Spleen (tissue), 11 donors: Measurements from ENCODE around the gene MYOF. TPM values are rescaled to one million over a fixed set of nuclear protein-coding genes. Genes with fewer than 3 reads are reported as not detected.

Experiments used
- DNase-seq: peaks from one replicate; pipeline ENCODE4 v3.0.0-alpha.2; 2020
- H3K27ac ChIP-seq, 8 donors: fragments of 200-600 bp; sonication (generic) in 7 of 8; 1 replicate in 4 of 8; 2 replicates in 4 of 8; pipeline versions ENCODE4 v1.5.0 to v1.8.0; 2016 to 2021; ENCODE audit warnings: inconsistent platforms in 4 of 8, mild to moderate bottlenecking in 4 of 8, moderate library complexity in 1 of 8
- H3K27me3 ChIP-seq, 7 donors: fragments of 200-600 bp; sonication (generic) in 6 of 7; replicated peaks in 1 of 7; 1 replicate in 4 of 7; 2 replicates in 3 of 7; pipeline versions ENCODE4 v1.5.0 to v1.8.0; 2016 to 2021; ENCODE audit warnings: inconsistent platforms in 3 of 7, mild to moderate bottlenecking in 1 of 7
- H3K36me3 ChIP-seq, 6 donors: fragments of 200-600 bp; sonication (generic) in 5 of 6; 1 replicate in 4 of 6; 2 replicates in 2 of 6; pipeline versions ENCODE4 v1.5.0 to v1.8.0; 2016 to 2021; ENCODE audit warnings: inconsistent platforms in 2 of 6
- H3K4me1 ChIP-seq, 6 donors: fragments of 200-600 bp; sonication (generic) in 5 of 6; 1 replicate in 3 of 6; 2 replicates in 3 of 6; pipeline versions ENCODE4 v1.5.0 to v1.8.0; 2016 to 2021; ENCODE audit warnings: inconsistent platforms in 3 of 6
- H3K4me3 ChIP-seq, 8 donors: fragments of 200-600 bp; sonication (generic) in 7 of 8; 1 replicate in 4 of 8; 2 replicates in 4 of 8; pipeline versions ENCODE4 v1.5.0 to v1.8.0; 2016 to 2021; ENCODE audit warnings: inconsistent platforms in 4 of 8, mild to moderate bottlenecking in 4 of 8, moderate library complexity in 2 of 8
- H3K9me3 ChIP-seq, 8 donors: fragments of 200-600 bp; sonication (generic) in 7 of 8; 1 replicate in 4 of 8; 2 replicates in 4 of 8; pipeline versions ENCODE4 v1.5.0 to v1.8.0; 2016 to 2021; ENCODE audit warnings: inconsistent platforms in 4 of 8
- POLR2A ChIP-seq, 3 donors: fragments of 450-650 bp; IDR thresholded peaks; one replicate each; pipeline ENCODE4 v1.5.1; 2017; ENCODE audit warnings: antibody characterized with exemption in 3 of 3, mild to moderate bottlenecking in 1 of 3
- POLR2AphosphoS5 ChIP-seq, 3 donors: sonication (generic); formaldehyde crosslinking; IDR thresholded peaks; one replicate each; pipeline ENCODE4 v1.5.1; 2017; ENCODE audit warnings: antibody characterized with exemption in 3 of 3
- WGBS, 5 donors: extraction: QIAGEN DNeasy Blood & Tissue Kit in 3 of 5; methylation state at CpG; one replicate each; pipeline versions ENCODE4 v1.1.5 to v1.1.7; 2013 to 2018; 5-methylcytosine and 5-hydroxymethylcytosine counted together
- intact Hi-C: fragments of 100-400 bp; cut with DNase I; formaldehyde crosslinking; loops from one replicate; pipeline ENCODE4 v1.15.0; 2023; ENCODE audit warnings: low total_unique reads
- polyA plus RNA-seq, 3 donors: library from polyadenylated mRNA; stranded (reverse); fragments of 200-250 nt; gene quantifications; one replicate each; pipeline ENCODE4 v1.2.1, GENCODE V29; 2013
- total RNA-seq, 7 donors: library from RNA; depleted of rRNA in 3 of 7; stranded (reverse); fragments of >200 nt in 3 of 7; fragmentation: NEBNext Ultra II Directional in 4 of 7; extraction: Animal tissue kit (Norgen Biotek cat#: 25700) in 4 of 7; gene quantifications; one replicate each; pipeline versions ENCODE4 v1.1.0 to v1.2.1, GENCODE V29; 2016 to 2021
- TF ChIP-seq, protein P1 (sequence below), 11 experiments: fragments of 200-600 bp in 7 of 11; fragments of 450-650 bp in 4 of 11; sonication (generic) in 4 of 11; IDR thresholded peaks in 8 of 11; conservative IDR thresholded peaks in 3 of 11; 1 replicate in 7 of 11; 2 replicates in 4 of 11; pipeline versions ENCODE4 v1.4.0 to v1.8.0; 2016 to 2021; ENCODE audit warnings: antibody characterized with exemption in 11 of 11, inconsistent platforms in 4 of 11, mild to moderate bottlenecking in 1 of 11
- donor health status: healthy with polysubstance abuse.
- donor health status: DM: no; HTN: no; CAD: no; lungs with moderate emphysema.
- donor health status: DM: no; HTN: no; CAD: no.
- donor health status: Bipolar disorder and iron deficiency.
- donor health status: healthy.
- donor health status: DM: no; HTN: no; CAD: no.
- donor health status: DM: yes; HTN: yes; CAD: no.

MYOF gene
- total and polyA plus RNA-seq, 10 donors = 1.5 to 50.8 (median 20.9) TPM

DNA sequence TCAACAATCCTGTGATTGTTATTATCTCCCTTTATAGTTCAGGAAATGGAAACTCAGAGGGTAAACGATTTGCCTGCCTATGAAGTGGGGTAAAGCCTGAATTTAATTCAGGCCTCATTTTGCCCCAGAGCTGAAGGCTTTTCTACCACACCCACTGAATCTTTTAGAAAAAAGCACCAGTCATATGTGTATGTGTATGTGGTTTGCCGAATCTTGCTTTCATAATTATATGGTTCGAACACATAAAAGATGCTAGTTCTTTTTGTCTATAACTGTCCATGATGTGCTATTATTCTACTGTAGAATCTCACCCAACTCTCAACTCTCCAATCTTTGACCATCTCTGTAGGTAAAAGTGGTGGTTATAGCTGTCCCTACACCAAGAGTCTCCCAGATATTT, 83.6 kb downstream of the MYOF start:
- no peaks in the 10 kb centered on the region for H3K4me1 ChIP-seq
- 71 to 79% (median 76%) methylated on average over 3 of the region's 3 CpGs for WGBS, 5 donors

DNA sequence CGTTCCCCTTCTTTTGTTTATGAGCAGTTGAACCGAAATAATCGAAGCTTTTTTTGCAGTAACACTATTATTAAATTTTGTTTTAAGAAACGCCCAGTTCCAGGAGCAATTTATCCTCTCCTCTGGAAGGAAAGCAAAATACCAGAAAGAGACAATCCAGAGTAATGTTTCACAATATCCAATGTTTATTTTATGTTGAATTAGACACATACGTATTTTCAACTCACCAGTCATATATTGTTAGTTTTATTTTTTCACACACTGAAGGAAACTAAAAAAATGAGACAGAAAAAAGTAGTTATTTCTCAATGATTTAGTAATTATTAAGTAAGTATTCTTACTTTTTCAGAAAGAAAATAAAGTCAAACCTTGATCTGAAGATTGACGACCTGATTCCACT, 85.1 kb downstream of the MYOF start:
- Histone ChIP-seq H3K9me3 (no peaks in the 10 kb centered on the region), H3K27ac (no peak overlapping the region), H3K4me3 (no peak overlapping the region), H3K36me3 (peaks cover 0 to 29% (median 0%) of the 10 kb centered on the region in 6 donors), H3K4me1 (no peaks in the 10 kb centered on the region), H3K27me3 (no peaks in the 10 kb centered on the region)
- TF ChIP-seq, protein P1, sequence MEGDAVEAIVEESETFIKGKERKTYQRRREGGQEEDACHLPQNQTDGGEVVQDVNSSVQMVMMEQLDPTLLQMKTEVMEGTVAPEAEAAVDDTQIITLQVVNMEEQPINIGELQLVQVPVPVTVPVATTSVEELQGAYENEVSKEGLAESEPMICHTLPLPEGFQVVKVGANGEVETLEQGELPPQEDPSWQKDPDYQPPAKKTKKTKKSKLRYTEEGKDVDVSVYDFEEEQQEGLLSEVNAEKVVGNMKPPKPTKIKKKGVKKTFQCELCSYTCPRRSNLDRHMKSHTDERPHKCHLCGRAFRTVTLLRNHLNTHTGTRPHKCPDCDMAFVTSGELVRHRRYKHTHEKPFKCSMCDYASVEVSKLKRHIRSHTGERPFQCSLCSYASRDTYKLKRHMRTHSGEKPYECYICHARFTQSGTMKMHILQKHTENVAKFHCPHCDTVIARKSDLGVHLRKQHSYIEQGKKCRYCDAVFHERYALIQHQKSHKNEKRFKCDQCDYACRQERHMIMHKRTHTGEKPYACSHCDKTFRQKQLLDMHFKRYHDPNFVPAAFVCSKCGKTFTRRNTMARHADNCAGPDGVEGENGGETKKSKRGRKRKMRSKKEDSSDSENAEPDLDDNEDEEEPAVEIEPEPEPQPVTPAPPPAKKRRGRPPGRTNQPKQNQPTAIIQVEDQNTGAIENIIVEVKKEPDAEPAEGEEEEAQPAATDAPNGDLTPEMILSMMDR (IDR thresholded peaks at IDR 0.05 in 8 of 11, conservative IDR thresholded peaks at IDR 0.05 in 3 of 11) = no peak
- TF ChIP-seq POLR2A (IDR thresholded peaks at IDR 0.05) = no peak
- no peak for TF ChIP-seq POLR2AphosphoS5 (IDR thresholded peaks at IDR 0.05)
- intact Hi-C loops = no loop called here
- DNase-seq = no peak
- 73 to 79% (median 77%) methylated on average over 6 of the region's 6 CpGs for WGBS, 5 donors

More for the DNA sequence above, 83.6 kb downstream of the MYOF start:
- Histone ChIP-seq H3K27ac (no peak overlapping the region), H3K4me3 (no peak overlapping the region), H3K36me3 (peaks cover 0 to 36% (median 0%) of the 10 kb centered on the region in 6 donors), H3K27me3 (no peaks in the 10 kb centered on the region), H3K9me3 (no peaks in the 10 kb centered on the region)
- TF ChIP-seq POLR2A (IDR thresholded peaks at IDR 0.05) (no peak), POLR2AphosphoS5 (IDR thresholded peaks at IDR 0.05) (no peak)
- TF ChIP-seq, protein P1 (IDR thresholded peaks at IDR 0.05 in 8 of 11, conservative IDR thresholded peaks at IDR 0.05 in 3 of 11) = no peak
- no peak for DNase-seq
- intact Hi-C loops = no loop called here

DNA sequence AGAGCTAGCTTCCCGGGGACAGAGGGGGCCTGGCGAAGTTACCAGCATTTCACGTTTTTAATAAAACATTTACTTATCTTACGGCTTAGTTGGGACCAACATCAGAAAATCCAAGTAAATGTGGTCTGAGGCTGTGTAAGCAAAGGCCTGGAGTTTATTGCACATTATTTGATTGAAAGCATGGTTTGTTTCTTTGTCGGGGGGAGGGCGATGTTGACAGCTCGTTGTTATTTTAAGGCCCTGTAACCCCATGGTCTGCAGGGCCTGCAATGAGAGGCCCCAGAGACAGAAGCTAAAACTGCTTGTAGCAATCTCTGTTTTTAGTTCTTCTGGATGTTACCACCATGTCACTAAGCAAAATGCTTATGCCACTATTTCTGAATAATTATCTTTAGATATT, 88.9 kb downstream of the MYOF start:
- H3K27ac ChIP-seq = no peak overlapping the region
- H3K36me3 ChIP-seq = peaks cover 0 to 12% (median 0%) of the 10 kb centered on the region in 6 donors
- intact Hi-C loops = no loop called here
- H3K4me1 ChIP-seq = peaks cover 0 to 14% (median 0%) of the 10 kb centered on the region in 6 donors
- WGBS, 5 donors = 84 to 93% (median 89%) methylated on average over 7 of the region's 7 CpGs
- no peak for DNase-seq
- no peaks in the 10 kb centered on the region for H3K9me3 ChIP-seq
- TF ChIP-seq, protein P1 (IDR thresholded peaks at IDR 0.05 in 8 of 11, conservative IDR thresholded peaks at IDR 0.05 in 3 of 11) = no peak
- TF ChIP-seq POLR2A (IDR thresholded peaks at IDR 0.05) (no peak), POLR2AphosphoS5 (IDR thresholded peaks at IDR 0.05) (no peak)
- no peaks in the 10 kb centered on the region for H3K27me3 ChIP-seq
- H3K4me3 ChIP-seq = no peak overlapping the region

DNA sequence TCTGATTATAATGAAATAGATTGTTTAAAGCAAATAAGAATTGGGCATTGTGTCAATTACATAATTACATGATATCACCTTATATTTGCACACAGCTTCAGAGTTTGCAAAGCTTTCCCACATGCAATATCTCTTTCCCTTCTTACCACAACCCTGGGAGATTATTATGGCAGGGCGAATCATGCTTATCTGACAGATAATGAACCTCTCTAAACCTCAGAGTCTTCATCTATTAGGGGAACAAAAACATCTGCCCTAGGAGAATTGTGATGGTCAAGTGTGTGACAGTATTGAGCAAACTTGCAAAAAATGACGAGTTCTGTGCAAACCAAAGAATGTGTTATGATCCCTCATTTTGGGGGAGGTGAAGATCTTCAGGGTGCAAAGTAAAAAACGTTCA, 90.0 kb downstream of the MYOF start:
- H3K27me3 ChIP-seq = no peaks in the 10 kb centered on the region
- H3K27ac ChIP-seq = no peak overlapping the region
- no peak for TF ChIP-seq POLR2AphosphoS5 (IDR thresholded peaks at IDR 0.05)
- no peak for TF ChIP-seq POLR2A (IDR thresholded peaks at IDR 0.05)
- TF ChIP-seq, protein P1 (IDR thresholded peaks at IDR 0.05 in 8 of 11, conservative IDR thresholded peaks at IDR 0.05 in 3 of 11) = no peak
- H3K4me3 ChIP-seq = no peak overlapping the region
- WGBS, 5 donors = 63 to 88% (median 74%) methylated on average over 3 of the region's 3 CpGs
- H3K4me1 ChIP-seq = peaks cover 0 to 25% (median 5%) of the 10 kb centered on the region in 6 donors
- DNase-seq = no peak
- H3K36me3 ChIP-seq = peaks cover 0 to 12% (median 0%) of the 10 kb centered on the region in 6 donors
- intact Hi-C loops = no loop called here
- no peaks in the 10 kb centered on the region for H3K9me3 ChIP-seq
